ENCODE results near the gene EMP2.

The EMP2 gene

DNA sequence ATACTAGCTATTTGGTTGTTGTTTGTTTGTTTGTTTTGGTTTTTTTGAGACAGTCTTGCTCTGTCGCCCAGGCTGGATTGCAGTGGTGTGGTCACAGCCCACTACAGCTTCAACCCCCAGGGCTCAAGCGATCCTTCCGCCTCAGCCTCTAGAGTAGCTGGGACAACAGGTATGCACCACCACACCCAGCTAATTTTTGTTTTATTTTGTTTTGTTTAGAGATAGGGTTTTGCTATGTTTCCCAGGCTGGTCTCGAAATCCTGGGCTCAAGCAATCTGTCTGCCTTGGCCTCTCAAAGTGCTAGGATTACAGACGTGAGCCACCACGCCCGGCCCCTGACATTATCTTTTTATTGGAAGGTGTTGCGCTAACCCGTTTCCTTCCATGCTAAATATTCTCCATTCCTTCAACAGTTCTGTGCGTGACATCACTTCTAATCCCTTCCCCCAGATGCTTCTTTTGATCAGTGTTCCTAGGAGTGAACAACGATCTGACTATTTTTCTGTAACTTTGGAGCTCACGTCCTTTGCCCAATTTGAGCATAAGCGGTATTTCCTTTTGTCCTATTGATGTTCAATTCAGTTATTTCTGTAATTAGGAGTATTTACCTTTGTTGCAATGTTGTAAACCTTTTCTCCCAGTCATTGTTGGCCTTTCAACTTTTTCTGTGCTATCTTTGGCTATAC, 30.2 kb upstream of the EMP2 start:
- DNase-seq (ENCODE audit: low spot score): no peak

DNA sequence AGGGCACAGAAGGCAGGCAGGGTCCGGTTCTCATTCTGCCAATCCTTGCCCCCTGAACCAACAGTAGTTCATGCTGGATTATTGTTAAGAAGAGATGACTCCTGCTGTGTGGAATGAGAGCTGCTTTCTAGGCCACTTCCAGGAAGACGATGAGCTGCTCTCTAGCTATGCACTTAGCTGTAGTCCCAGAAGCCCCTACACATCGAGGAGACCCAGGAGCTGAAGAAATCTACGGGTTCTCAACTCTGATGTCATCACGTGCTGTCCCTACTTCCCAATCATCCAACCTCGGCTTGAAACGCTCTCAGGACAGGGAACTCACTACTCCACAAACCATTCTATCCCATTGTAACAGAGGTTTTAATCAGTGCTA, 29.0 kb upstream of the EMP2 start:
- DNase-seq (ENCODE audit: low spot score): no peak

DNA sequence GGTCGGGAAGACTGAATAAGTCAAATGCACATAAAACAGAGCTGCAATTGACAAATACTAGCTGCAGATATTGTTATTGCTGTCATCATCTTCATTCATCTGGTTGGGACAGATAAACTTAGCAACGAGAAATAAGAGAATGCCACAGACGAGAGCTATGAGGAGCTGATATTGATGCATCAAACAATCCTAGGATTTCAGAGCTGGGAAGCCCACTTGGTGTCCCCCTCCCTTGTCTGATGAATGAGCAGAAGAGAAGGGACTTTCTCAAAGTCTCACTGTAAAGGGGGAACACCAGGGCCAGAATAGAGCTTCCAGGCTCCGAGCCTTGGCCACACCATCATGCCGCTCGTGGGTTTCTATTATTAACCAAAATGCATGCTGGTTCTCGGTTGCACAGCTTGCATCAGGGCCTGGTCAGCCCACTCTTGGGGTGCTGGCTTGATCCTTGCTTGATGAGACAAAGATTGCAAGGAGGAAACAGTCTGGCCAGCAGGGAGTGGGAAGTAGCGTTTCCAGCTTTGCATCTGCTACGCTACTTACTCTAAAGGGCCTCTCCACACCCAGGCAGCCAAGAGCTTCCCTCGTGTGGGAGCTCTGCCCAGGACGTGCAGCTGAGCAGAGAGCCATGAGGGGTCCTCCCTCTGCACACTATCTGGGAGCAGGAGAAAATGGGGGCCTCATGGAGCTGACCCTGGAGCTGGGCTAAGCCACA, 28.4 kb upstream of the EMP2 start:
- DNase-seq (ENCODE audit: low spot score): no peak

DNA sequence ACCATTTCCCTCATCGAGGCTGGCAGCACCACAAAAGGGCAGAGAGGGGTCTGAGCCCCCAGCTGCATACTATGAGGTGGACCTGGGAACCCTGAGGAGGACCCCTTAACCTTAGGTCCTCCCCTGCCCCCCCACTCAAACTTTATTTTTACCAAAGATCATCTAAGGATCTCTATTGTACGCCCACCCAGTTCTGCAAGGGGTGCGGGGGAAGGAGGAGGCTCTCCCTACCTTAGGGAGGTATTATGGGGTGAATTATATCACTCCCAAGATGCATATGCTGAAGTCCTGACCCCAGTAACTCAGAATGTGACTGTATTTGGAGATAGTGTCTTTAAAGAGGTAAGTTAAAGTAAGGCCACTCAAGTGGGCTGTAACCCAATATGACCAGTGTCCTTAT, 26.8 kb upstream of the EMP2 start:
- DNase-seq (ENCODE audit: low spot score): no peak

DNA sequence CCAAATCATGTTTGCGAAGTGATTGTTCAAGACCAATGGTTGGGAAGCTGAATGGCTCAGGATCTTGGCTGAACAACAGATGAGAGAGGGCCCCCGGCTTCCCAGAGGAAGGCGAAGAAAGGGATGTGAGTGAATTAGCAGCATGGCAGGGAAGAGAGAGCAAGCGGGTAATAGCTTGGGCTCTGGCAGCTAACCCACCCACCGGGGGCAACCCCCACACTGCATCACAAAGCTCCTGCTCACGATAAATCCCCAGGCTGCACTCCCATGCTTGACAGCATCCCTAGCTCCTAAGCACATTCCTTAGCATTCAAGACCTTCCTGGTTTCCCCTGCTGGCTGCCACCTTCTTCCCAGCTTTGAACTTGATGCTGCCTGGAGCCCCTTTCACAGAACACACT, 26.2 kb upstream of the EMP2 start:
- DNase-seq (ENCODE audit: low spot score): no peak

DNA sequence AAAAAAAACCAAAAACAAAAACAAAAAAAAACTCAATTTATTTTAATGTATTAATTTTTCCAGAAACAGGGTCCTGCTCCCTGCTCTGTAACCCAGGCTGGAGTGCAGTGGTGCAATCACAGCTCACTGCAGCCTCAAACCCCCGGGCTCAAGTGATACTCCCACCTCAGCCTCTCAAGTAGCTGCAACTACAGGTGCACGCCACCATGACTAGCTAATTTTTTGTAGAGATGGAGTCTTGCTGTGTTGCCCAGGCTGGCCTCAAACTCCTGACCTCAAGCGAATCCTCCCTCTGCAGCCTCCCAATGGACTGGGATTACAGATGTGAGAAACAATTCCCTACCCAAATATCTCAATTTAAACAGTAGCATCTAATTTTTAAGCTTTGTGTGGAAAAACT, 25.2 kb upstream of the EMP2 start:
- no peak for DNase-seq (ENCODE audit: low spot score)

DNA sequence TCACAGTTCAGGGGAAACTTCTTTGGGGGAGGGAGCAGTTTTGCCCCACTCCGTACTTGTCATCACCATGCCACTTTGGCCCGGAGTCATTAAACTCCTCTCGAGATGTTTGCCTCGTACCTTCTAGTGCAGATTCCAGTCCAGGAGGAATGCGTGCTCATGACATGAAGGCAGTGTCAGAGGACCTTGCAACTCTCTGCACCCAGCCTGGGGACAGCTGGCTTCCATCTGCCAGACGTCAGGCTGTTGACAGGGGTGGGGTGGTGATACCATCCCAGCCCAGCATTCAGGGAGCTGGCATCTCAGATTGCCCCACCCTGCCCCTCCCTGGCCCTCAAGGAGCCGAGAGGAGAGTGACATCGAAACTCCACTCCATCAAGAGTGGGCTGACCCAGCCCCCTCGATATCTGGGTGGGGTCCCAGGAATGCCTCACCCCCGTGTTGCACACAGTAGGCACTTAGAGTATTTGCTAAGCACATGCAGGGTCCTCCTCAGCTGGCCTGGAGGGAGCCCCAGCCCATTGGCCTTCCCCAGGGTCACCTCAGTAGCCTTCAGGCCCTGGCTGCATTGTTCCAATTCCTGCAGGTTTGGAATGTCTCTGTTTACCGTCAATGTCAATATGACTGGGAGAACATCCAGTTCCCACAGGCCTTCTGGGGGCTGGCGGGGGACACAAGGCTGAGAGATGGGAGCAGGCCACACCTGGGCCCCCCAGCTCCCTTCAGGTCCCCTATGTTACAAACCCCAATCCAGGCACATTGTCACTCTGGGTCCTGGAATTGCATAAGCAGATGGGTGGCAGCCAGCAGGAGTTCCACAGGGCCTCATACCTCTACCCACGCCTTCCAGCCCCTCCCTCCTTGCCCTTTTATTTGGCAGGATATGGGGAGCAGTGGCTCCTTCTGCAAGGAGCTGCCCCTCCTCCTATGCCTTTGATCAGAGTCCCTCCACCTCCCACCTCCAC, 21.3 kb upstream of the EMP2 start:
- DNase-seq (ENCODE audit: low spot score): no peak

DNA sequence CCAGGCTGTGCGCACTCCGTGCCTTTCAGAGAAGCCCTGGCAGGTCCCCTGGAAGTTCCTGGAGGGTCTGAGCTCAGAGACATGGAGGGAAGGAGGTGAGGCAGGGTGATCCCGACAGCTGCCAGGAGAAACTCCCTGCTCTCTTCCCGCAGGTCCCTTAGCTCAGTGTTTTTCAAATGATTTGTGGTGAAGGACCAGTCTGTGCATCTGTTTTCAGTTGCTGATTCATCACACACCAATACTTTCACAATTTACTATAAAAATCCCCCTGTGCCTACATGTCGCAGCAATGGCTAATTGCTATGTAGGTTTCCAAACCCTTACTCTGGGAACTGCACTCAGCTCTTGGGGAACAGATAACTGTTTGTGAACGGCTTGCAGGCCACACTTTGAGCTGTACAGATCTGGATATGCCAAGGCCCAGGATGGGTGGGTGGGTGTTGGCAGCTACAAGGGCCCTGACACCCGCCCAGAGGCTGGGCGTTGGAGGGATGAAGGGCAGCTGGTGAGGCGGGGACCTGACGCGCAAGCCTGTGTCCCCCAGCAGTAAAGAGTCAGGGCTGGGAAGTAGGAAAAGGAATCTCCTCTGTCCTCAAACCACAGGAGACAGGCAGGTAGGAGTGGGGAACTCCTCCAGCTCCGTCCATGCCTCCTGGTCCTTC, 20.5 kb upstream of the EMP2 start:
- no peak for DNase-seq (ENCODE audit: low spot score)

DNA sequence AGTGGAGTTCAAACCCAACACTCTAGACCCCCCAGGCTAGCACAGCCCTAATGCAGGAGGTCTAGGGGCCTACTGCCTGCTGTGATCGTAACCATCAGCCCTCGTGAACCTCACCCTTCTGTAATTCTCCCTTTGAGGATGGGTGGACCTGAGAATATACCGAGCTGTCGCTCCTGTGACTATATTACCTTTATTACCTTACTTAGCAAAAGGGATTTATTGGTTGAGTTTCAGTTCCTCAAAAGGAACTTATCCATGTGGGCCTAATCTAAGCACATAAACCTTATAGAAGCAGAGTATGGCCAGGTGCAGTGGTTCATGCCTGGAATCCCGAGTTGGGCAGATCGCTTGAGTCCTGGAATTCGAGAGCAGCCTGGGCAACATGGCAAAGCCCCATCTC, 19.2 kb upstream of the EMP2 start:
- no peak for DNase-seq (ENCODE audit: low spot score)

DNA sequence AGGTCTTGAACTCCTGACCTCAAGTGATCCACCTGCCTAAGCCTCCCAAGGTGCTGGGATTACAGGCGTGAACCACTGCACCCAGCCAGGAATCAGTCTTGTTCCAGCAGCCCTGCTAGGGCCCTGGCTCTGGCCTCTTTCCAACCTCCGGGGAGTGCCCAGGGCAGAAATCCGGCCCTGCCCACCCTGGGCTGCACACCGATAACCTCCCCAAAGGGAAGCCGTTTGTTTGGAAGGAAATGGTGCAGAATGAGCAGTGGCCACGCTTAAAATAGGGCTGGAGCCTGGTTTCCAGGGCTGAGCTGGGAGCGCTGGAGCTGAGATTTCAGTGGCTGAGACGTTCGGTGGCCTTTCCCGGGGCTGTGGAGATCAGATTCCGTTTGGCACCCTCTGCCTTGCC, 17.8 kb upstream of the EMP2 start:
- DNase-seq (ENCODE audit: low spot score): no peak

DNA sequence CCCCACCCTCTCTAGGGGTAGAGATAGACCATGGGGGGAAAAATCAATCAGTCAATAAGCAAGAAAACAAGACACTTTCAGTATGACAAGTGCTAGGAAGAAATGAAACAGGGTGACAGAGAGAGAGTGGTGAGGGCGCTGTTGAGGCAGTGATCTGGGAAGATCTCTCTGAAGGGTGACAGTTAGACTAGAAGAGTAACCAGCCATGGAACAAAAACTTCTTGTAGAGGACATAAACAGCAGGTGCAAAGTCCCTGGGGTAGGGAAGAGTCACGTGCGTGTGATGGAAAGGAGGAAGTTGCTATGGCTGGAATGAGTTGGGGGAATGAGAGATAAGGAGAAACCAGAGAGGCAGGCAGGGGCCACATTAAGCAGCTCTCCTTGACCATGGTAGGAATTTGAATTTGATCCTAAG, 16.8 kb upstream of the EMP2 start:
- no peak for DNase-seq (ENCODE audit: low spot score)

DNA sequence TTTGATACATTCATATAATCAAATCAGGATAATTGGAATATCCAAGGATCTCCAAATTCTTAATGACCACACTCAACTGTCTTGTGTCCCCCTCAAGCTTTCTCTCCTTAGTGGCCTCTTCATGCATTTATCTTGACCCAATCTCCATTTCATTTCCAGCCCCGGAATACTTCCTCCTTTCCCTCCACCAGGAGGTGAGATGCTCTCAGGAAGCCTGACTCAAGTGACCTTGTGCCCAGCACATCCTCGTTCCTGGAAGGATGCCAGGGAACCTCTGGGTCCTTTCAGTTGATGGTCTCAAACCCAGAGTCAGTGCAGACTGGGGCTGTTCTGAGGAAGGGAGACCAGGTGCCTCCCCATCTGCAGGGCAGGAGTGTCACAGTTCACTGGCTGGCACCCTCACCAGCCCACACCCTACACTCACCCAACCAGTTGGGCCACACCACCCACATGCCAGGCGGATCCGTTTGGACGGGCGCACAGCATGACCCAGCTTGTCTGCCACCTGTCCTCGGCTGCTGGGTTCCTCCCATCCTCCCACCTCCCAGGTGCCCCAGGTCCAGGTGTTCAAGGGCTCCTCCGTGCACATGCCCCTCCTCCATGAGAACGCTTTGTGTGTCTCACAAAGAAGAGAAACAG, 14.0 kb upstream of the EMP2 start:
- DNase-seq (ENCODE audit: low spot score): no peak

DNA sequence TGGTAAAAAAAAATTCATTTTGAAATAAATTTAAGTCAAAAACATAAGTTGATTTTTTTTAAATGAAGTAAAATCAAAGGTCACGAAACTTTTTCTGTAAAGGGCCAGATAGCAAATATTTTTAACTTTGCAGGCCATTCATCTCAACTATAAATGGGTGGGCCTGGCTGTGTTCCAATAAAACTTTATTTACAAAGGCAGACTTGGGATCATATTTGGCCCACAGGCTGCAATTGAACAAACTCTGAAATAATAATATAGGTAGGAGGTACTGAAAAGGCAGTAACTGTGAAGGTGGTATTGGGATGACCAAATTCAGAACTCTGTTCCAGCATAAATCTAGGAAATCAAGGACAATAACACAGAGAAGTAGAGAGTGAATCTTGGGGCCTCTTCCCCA, 12.2 kb upstream of the EMP2 start:
- DNase-seq (ENCODE audit: low spot score): no peak

DNA sequence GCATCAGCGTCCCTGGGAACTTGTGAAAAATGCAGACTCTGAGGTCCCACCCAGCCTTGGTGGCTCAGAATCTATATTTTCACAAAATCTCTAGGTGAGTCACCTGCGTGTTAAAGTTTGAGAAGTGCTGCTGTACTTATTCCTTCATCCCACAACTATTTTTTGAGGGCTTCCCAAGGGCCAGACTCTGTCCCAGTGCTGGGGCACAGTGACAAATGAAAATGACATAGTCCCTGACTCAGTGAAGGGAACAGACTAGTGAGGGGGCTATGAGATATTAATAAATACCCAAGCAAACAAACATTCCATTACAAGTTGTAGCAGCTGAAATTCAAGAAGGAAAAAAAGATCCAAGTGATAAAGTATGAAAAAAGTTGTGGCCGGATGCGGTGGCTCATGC, 9.9 kb upstream of the EMP2 start:
- no peak for DNase-seq (ENCODE audit: low spot score)

DNA sequence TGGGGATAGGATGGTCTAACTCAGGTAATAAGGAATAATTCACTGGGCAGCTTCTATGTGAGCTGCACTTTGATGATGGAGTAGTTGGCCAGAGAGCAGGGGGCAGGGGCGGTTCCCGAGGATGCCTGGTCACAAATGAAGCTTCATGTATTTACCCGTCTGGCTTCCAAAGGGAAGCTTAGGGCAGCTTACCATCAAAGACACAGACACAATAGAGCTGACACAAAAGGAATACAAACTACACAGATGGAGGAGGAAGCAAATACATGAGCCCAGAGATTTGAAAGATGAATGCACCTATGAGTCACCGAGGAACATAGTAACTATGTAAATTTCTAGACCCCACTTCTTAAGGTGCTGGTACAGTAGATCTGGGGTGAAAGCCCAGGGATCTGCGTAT, 8.7 kb upstream of the EMP2 start:
- DNase-seq (ENCODE audit: low spot score): no peak

DNA sequence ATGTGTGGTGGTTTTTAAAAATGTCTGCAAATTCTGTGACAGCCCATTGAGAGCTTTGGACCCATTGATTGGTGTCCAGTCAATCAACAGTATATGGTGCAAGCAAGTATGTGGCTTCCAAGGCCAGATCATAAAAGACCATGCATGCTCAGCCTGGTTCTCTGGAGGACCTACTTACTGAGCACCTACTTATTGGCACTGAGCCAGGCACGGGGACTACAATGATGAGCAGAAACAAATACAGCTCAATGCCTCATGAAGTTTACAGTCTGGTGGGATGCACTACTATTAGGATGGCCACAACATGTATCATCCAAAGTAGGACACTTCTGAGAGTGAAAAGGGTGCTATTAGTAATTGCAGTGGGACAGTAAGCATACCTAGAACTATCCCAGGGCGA, 7.2 kb upstream of the EMP2 start:
- no peak for DNase-seq (ENCODE audit: low spot score)

DNA sequence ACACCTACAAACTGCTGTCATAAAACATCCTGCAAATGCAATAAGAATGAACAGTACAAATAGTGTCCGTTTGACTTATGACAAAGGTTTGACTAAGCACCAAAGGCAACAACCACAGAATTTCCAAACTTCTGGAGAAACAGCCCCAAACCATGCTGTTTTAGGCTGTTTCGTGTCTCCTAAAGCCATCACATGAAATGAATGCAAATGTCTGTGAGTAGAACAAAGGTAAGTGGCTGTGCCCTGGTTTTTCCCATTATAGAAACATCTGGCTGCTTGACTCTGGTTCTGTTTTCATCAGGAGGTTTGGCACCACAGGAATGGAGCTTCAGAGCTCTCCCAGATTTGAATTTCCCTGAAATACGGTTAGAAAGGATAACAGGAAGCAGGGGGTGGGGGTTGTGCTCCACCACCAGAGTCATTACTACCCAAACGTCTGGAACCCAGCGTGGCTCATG, 4.6 kb upstream of the EMP2 start:
- DNase-seq (ENCODE audit: low spot score): no peak

DNA sequence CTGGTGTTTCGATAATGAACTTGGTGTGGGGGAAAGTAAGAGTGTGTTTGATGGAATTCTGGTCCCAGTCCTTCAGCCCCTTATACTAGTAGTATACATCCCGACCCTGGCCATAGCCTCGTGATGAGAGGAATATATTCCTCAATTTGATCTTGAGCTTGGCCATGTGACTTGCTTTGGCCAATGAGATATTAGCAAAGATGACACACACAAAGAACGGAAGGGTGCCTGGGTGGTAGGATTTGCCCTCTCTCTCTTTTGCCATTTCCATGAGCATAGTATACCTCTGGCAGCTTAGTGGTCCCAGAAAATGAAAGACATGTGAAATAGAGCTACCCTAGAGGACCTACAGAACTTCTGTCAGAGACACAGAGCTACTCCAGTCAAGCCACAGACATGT, 2.9 kb upstream of the EMP2 start:
- DNase-seq (ENCODE audit: low spot score): no peak

DNA sequence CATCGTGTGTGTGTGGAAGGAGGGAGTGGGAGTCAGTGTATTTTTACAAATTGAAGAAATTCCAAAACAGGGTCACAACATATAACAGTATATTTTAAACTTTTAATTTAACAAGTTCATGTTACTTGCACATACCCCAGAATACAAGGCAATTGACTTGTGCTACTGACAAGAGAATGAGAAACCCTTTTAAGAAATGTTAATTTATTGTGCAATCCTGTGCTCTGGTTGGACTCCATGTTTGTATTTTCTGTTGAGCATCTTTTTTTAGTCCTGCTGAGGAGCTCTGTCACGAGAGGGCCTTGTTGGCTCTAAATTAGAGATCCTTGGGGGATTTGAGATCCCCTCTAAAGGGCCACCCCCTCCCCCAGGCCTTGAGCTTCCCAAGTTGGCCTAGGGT, 1.1 kb upstream of the EMP2 start:
- no peak for DNase-seq (ENCODE audit: low spot score)

DNA sequence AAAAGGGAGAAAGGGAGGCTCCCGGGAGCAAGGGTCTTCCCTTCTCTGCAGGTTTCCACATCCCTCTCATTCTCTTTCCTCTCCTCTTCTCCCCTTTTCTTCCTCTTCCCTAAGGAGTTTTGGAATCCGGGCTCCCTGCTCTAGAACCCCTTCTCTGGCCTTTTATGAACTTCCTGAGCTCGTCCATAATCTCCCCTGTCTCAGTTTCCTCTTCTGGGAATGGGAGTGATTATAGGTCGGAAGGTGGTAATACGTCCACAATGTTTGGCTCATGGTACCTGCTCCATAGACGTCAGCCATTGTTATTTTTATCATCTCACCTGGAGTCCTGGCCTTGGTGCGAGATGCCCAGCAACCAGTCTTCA, 467 bp upstream of the EMP2 start:
- DNase-seq (ENCODE audit: low spot score): no peak

DNA sequence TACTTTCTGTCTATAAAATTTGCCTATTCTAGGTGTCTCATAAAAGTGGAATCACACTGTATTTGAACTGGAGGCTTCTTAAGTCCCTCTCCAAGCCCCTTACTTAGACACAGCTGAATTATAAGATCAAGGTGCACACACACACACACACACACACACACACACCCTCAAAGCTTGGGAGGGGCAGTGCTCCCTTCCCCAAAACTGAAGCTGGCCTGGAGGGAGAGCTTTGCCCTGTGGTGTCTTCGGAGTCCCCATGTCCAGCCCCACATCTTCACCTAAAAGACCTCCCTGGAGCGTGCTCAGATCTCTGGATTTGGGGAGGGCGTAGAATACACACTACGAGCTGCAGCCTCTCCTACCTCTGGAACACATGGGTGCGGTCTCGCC, 828 bp downstream of the EMP2 start:
- DNase-seq (ENCODE audit: low spot score): no peak
